Trophoblast cell (in vitro differentiated cells and primary cell): ENCODE results near the gene LIMCH1.

Experiments
- DNase-seq, 2 donors: peaks; one replicate each; pipeline ENCODE4 v3.0.0-alpha.2; 2016
- H2AFZ ChIP-seq: 2 replicates; pipeline ENCODE4 v1.6.1; 2013; ENCODE audit warnings: low read length, moderate library complexity, mild to moderate bottlenecking; ENCODE audit not compliant: insufficient read depth, poor library complexity
- H2AK5ac ChIP-seq: 2 replicates; pipeline ENCODE4 v1.6.1; 2013; ENCODE audit warnings: mild to moderate bottlenecking, low read length
- H2BK120ac ChIP-seq: 2 replicates; pipeline ENCODE4 v1.6.1; 2013; ENCODE audit warnings: low read length, mild to moderate bottlenecking, moderate library complexity; ENCODE audit not compliant: insufficient read depth, poor library complexity
- H2BK12ac ChIP-seq: 2 replicates; pipeline ENCODE4 v1.6.1; 2013; ENCODE audit warnings: mild to moderate bottlenecking, low read length, moderate library complexity
- H2BK5ac ChIP-seq: 2 replicates; pipeline ENCODE4 v1.6.1; 2013; ENCODE audit warnings: low read length, low read depth, moderate library complexity, mild to moderate bottlenecking; ENCODE audit not compliant: poor library complexity
- H3K14ac ChIP-seq: 2 replicates; pipeline ENCODE4 v1.6.1; 2013; ENCODE audit warnings: mild to moderate bottlenecking, low read length
- H3K18ac ChIP-seq: 2 replicates; pipeline ENCODE4 v1.6.1; 2013; ENCODE audit warnings: mild to moderate bottlenecking, low read length
- H3K23ac ChIP-seq: 2 replicates; pipeline ENCODE4 v1.6.1; 2013; ENCODE audit warnings: low read length
- H3K27ac ChIP-seq: 2 replicates; pipeline ENCODE4 v1.5.1; 2013; ENCODE audit warnings: low read depth, mild to moderate bottlenecking, inconsistent platforms, low read length, moderate library complexity
- H3K27me3 ChIP-seq: 2 replicates; pipeline ENCODE4 v1.6.1; 2013; ENCODE audit warnings: inconsistent platforms, mild to moderate bottlenecking, low read length, moderate library complexity; ENCODE audit not compliant: insufficient read depth
- H3K36me3 ChIP-seq, 2 experiments: 1 replicate in 1 of 2; 2 replicates in 1 of 2; pipeline ENCODE4 v1.6.1; 2013; ENCODE audit warnings: low read length in 2 of 2, mild to moderate bottlenecking in 2 of 2, moderate library complexity in 1 of 2; ENCODE audit not compliant: insufficient read depth in 2 of 2, control insufficient read depth in 1 of 2
- H3K4ac ChIP-seq: 2 replicates; pipeline ENCODE4 v1.6.1; 2013; ENCODE audit warnings: low read depth, mild to moderate bottlenecking, low read length, moderate library complexity
- H3K4me1 ChIP-seq, 2 experiments: 1 replicate in 1 of 2; 2 replicates in 1 of 2; pipeline ENCODE4 v1.6.1; 2013; ENCODE audit warnings: low read length in 2 of 2, mild to moderate bottlenecking in 2 of 2, moderate library complexity in 1 of 2; ENCODE audit not compliant: insufficient read depth in 2 of 2, control insufficient read depth in 1 of 2
- H3K4me2 ChIP-seq: 2 replicates; pipeline ENCODE4 v1.6.1; 2013; ENCODE audit warnings: inconsistent platforms, mild to moderate bottlenecking, low read length, moderate library complexity
- H3K4me3 ChIP-seq: 2 replicates; pipeline ENCODE4 v1.5.1; 2013; ENCODE audit warnings: mild to moderate bottlenecking, low read depth, low read length, inconsistent platforms
- H3K79me1 ChIP-seq: one replicate; pipeline ENCODE4 v1.6.1; 2013; ENCODE audit warnings: low read length
- H3K79me2 ChIP-seq: 2 replicates; pipeline ENCODE4 v1.6.1; 2013; ENCODE audit warnings: low read length, mild to moderate bottlenecking; ENCODE audit not compliant: control insufficient read depth, insufficient read depth, poor library complexity
- H3K9ac ChIP-seq: 2 replicates; pipeline ENCODE4 v1.6.1; 2013; ENCODE audit warnings: mild to moderate bottlenecking, low read length
- H3K9me3 ChIP-seq: 2 replicates; pipeline ENCODE4 v1.6.1; 2013; ENCODE audit warnings: low read depth, mild to moderate bottlenecking, control low read depth, inconsistent platforms, low read length; ENCODE audit not compliant: insufficient read depth
- H4K12ac ChIP-seq: 2 replicates; pipeline ENCODE4 v1.6.1; 2013; ENCODE audit warnings: low read depth, mild to moderate bottlenecking, low read length, moderate library complexity
- H4K8ac ChIP-seq: 2 replicates; pipeline ENCODE4 v1.6.1; 2013; ENCODE audit warnings: low read depth, mild to moderate bottlenecking, low read length, moderate library complexity
- H4K91ac ChIP-seq: one replicate; pipeline ENCODE4 v1.6.1; 2013; ENCODE audit warnings: low read depth, mild to moderate bottlenecking, low read length, moderate library complexity
- WGBS: extraction: QIAGEN DNeasy Blood & Tissue Kit; methylation state at CpG from one replicate; pipeline ENCODE4 v1.1.7; 2013; ENCODE audit warnings: missing lambda C conversion rate; ENCODE audit not compliant: insufficient read length, insufficient coverage; ENCODE audit errors: extremely low coverage; 5-methylcytosine and 5-hydroxymethylcytosine counted together

The LIMCH1 gene

DNA sequence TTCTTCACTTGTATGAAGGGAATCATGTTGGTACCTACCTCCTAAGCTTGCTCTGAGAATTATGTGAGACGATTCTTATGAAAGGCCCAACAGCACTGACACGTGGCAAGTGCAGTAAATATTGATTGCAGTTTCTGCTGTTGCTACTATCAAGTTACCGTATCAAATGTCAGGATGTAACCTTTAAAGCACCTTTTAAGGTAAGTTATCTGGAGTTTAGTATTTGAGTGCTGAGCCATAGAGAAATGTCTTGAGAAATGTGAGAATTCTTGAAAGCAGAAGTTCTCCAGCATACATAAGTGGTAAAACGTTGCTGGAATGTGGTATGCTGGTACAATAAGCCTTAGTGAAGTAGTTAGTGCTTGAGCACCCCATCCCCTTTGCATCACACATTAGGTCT is 120.2 kb downstream of the LIMCH1 start:
- Histone ChIP-seq H3K18ac (no peak overlapping the region), H3K9ac (no peak overlapping the region), H2AFZ (no peak overlapping the region), H3K27me3 (no peaks in the 10 kb centered on the region), H3K4me1 (peaks cover 0 to 10% of the 10 kb centered on the region in 2 experiments), H3K79me2 (no peaks in the 10 kb centered on the region), H3K23ac (no peak overlapping the region), H3K27ac (no peak overlapping the region), H4K12ac (no peak overlapping the region), H2BK5ac (no peak overlapping the region), H3K4me2 (no peak overlapping the region), H4K91ac (no peak overlapping the region), H3K4ac (no peak overlapping the region), H3K14ac (no peak overlapping the region), H3K36me3 (peaks cover 4 to 8% of the 10 kb centered on the region in 2 experiments), H3K9me3 (no peaks in the 10 kb centered on the region), H2BK12ac (peak overlapping the region; percentile 80), H2AK5ac (no peak overlapping the region), H3K79me1 (peaks cover 4% of the 10 kb centered on the region), H4K8ac (no peak overlapping the region), H2BK120ac (no peak overlapping the region), H3K4me3 (no peak overlapping the region)
- no CpG with 5 or more reads among the region's 4 CpGs for WGBS
- DNase-seq, result peak in 1 of 2 donors; percentile 74

DNA sequence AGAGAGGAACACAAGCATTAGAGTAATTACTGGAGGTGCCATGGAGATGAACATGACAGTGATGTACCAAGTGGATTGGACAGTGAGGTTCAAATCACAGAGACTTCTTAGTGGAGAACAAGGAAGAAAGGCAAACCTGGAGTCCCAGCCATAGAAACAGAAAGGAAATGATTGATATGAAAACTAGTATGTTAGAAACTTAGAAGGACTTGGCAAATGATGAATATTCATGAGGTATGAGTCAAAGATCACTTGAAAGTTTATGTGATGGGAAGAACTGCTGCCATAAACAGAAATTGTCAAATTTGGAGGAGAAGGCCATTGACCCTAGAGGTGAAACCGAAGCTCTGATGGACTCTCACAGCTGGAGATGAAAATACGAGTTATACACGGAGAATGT is 122.4 kb downstream of the LIMCH1 start:
- no peaks in the 10 kb centered on the region for H3K79me2 ChIP-seq
- H2AFZ ChIP-seq, result no peak overlapping the region
- H3K27me3 ChIP-seq, result no peaks in the 10 kb centered on the region
- H3K4me1 ChIP-seq, result peaks cover 0 to 10% of the 10 kb centered on the region in 2 experiments
- no CpG with 5 or more reads among the region's 3 CpGs for WGBS
- no peak overlapping the region for H4K12ac ChIP-seq
- no peak overlapping the region for H3K9ac ChIP-seq
- no peak overlapping the region for H2BK12ac ChIP-seq
- H3K79me1 ChIP-seq, result peaks cover 4% of the 10 kb centered on the region
- H3K4me2 ChIP-seq, result no peak overlapping the region
- H3K36me3 ChIP-seq, result peaks cover 0 to 6% of the 10 kb centered on the region in 2 experiments
- H3K27ac ChIP-seq, result no peak overlapping the region
- H3K18ac ChIP-seq, result no peak overlapping the region
- H3K4ac ChIP-seq, result no peak overlapping the region
- no peak overlapping the region for H2BK120ac ChIP-seq
- H3K14ac ChIP-seq, result no peak overlapping the region
- H4K91ac ChIP-seq, result no peak overlapping the region
- no peaks in the 10 kb centered on the region for H3K9me3 ChIP-seq
- H2BK5ac ChIP-seq, result no peak overlapping the region
- no peak overlapping the region for H3K4me3 ChIP-seq
- DNase-seq, result no peak
- H2AK5ac ChIP-seq, result no peak overlapping the region
- H3K23ac ChIP-seq, result no peak overlapping the region
- H4K8ac ChIP-seq, result no peak overlapping the region

DNA sequence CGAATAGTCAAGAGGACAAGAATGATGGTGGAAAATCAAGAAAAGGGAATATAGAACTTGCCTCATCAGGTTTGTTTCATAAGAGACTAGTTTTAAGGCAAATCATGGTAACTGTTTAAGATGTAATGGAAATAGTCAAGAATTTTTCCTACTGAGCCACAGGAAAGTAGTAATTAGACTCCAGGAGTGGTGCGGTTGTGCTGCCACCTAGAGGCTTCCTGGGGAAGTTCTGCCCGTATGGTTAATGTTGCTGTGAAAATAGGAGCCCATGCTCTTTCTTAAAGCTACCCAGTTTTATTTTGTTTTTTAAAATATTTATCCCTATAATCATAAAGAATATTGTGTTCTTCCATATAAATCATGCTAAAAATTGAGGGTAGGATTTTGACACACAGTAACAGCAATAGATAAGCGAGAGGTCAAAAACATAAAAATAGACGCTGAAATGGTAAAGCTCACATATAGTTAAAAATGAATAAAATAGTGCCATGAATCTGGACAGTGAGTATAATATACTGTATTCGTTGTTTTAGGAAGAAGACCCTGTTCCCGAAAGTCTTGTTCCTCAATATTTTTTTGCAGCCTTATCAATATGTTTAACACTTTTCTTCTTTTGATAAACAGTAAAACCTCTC is 123.6 kb downstream of the LIMCH1 start:
- H3K4me3 ChIP-seq, result no peak overlapping the region
- no peak overlapping the region for H3K4ac ChIP-seq
- no CpG with 5 or more reads among the region's 7 CpGs for WGBS
- H3K9ac ChIP-seq, result no peak overlapping the region
- peaks cover 0 to 7% of the 10 kb centered on the region in 2 experiments for H3K4me1 ChIP-seq
- H2BK120ac ChIP-seq, result no peak overlapping the region
- no peak overlapping the region for H3K27ac ChIP-seq
- no peaks in the 10 kb centered on the region for H3K79me2 ChIP-seq
- no peak overlapping the region for H3K14ac ChIP-seq
- no peak overlapping the region for H2BK5ac ChIP-seq
- DNase-seq, result peak; percentile 62 to 91
- H3K4me2 ChIP-seq, result no peak overlapping the region
- peaks cover 0 to 3% of the 10 kb centered on the region in 2 experiments for H3K36me3 ChIP-seq
- no peaks in the 10 kb centered on the region for H3K9me3 ChIP-seq
- H3K27me3 ChIP-seq, result no peaks in the 10 kb centered on the region
- no peak overlapping the region for H2AK5ac ChIP-seq
- H2AFZ ChIP-seq, result no peak overlapping the region
- H4K8ac ChIP-seq, result no peak overlapping the region
- H4K91ac ChIP-seq, result no peak overlapping the region
- H4K12ac ChIP-seq, result no peak overlapping the region
- H3K18ac ChIP-seq, result no peak overlapping the region
- H3K79me1 ChIP-seq, result peaks cover 2% of the 10 kb centered on the region
- H3K23ac ChIP-seq, result no peak overlapping the region
- H2BK12ac ChIP-seq, result no peak overlapping the region

DNA sequence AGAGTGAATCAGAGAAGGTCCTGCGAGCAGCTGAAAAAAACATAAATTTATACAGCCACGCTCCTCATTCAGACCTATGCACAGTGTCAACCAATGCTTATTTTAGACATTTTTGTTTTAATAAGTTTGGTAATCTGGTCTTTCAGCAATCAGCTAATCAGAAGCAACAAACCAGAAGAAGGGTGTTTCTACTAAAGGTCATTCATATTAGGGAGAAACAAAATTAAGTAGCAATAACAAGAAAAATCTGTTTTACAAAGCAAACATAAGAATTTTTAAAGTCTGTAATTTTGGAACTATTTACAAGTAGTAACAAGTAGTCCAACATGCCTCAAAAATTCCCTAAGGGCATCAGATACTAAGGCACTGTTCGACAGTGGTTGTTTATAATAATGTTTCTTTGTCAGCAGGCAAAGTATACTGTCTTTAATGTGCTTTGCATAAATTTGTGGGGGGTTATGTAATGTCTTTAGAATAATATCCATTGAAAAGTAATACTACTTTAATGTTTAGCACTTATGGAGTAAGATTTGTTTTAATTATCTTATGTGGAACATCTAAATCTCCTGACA is 127.8 kb downstream of the LIMCH1 start:
- DNase-seq, result no peak
- peaks cover 4 to 6% of the 10 kb centered on the region in 2 experiments for H3K36me3 ChIP-seq
- H3K9me3 ChIP-seq, result no peaks in the 10 kb centered on the region

More for the DNA sequence above, 127.8 kb downstream of the LIMCH1 start:
- H2BK120ac ChIP-seq, result no peak overlapping the region
- H4K12ac ChIP-seq, result no peak overlapping the region
- no peak overlapping the region for H3K4ac ChIP-seq
- H2BK12ac ChIP-seq, result no peak overlapping the region
- no peak overlapping the region for H4K91ac ChIP-seq
- H3K23ac ChIP-seq, result no peak overlapping the region
- no peak overlapping the region for H3K27ac ChIP-seq
- H3K79me2 ChIP-seq, result no peaks in the 10 kb centered on the region
- H3K4me2 ChIP-seq, result no peak overlapping the region
- no CpG with 5 or more reads among the region's 3 CpGs for WGBS
- H3K18ac ChIP-seq, result no peak overlapping the region
- H2AK5ac ChIP-seq, result no peak overlapping the region
- no peaks in the 10 kb centered on the region for H3K27me3 ChIP-seq
- no peak overlapping the region for H3K4me3 ChIP-seq
- no peak overlapping the region for H3K14ac ChIP-seq
- H4K8ac ChIP-seq, result no peak overlapping the region
- H3K4me1 ChIP-seq, result no peaks in the 10 kb centered on the region
- H3K79me1 ChIP-seq, result no peaks in the 10 kb centered on the region
- H2BK5ac ChIP-seq, result no peak overlapping the region
- H2AFZ ChIP-seq, result no peak overlapping the region
- H3K9ac ChIP-seq, result no peak overlapping the region
